Spleen (tissue), 7 donors: Measurements from ENCODE around the gene C12orf42.

Source experiments
- CTCF ChIP-seq, 11 experiments: fragments of 200-600 bp in 7 of 11; fragments of 450-650 bp in 4 of 11; sonication (generic) in 4 of 11; IDR thresholded peaks in 8 of 11; conservative IDR thresholded peaks in 3 of 11; 1 replicate in 7 of 11; 2 replicates in 4 of 11; pipeline versions ENCODE4 v1.4.0 to v1.8.0; 2016 to 2021; ENCODE audit warnings: antibody characterized with exemption in 11 of 11, inconsistent platforms in 4 of 11, mild to moderate bottlenecking in 1 of 11
- POLR2AphosphoS5 ChIP-seq, 3 donors: sonication (generic); formaldehyde crosslinking; IDR thresholded peaks; one replicate each; pipeline ENCODE4 v1.5.1; 2017; ENCODE audit warnings: antibody characterized with exemption in 3 of 3
- donor health status: DM: no; HTN: no; CAD: no; lungs with moderate emphysema.
- donor health status: DM: no; HTN: no; CAD: no.
- donor health status: DM: no; HTN: no; CAD: no.

GRCh38 chr12:103523771-103524170, 28.0 kb upstream of the C12orf42 start:
- TF ChIP-seq CTCF (IDR thresholded peaks at IDR 0.05 in 8 of 11, conservative IDR thresholded peaks at IDR 0.05 in 3 of 11): no peak
- no peak for TF ChIP-seq POLR2AphosphoS5 (IDR thresholded peaks at IDR 0.05)
